Epithelial cell of esophagus (primary cell): ENCODE measurements around the gene CRYBA2.

Experiments used
- DNase-seq: peaks from one replicate; pipeline ENCODE4 v3.0.0; 2010; ENCODE audit warnings: low read depth
- H3K4me3 ChIP-seq: 2 replicates; pipeline ENCODE4 v1.5.1; 2011; ENCODE audit warnings: mild to moderate bottlenecking, low read length, control low read depth
- TF ChIP-seq, protein P1 (sequence below): IDR thresholded peaks from 2 replicates; pipeline ENCODE4 v1.5.1; 2011; ENCODE audit warnings: low read depth, mild to moderate bottlenecking, low read length, control low read depth, inconsistent platforms; ENCODE audit not compliant: insufficient read depth; ENCODE audit errors: missing control alignments

CRYBA2 gene

GRCh38 chr2:219023045-219023605 is 29.9 kb upstream of the CRYBA2 start:
- no peak for DNase-seq
- no peak overlapping the region for H3K4me3 ChIP-seq
- TF ChIP-seq, protein P1, sequence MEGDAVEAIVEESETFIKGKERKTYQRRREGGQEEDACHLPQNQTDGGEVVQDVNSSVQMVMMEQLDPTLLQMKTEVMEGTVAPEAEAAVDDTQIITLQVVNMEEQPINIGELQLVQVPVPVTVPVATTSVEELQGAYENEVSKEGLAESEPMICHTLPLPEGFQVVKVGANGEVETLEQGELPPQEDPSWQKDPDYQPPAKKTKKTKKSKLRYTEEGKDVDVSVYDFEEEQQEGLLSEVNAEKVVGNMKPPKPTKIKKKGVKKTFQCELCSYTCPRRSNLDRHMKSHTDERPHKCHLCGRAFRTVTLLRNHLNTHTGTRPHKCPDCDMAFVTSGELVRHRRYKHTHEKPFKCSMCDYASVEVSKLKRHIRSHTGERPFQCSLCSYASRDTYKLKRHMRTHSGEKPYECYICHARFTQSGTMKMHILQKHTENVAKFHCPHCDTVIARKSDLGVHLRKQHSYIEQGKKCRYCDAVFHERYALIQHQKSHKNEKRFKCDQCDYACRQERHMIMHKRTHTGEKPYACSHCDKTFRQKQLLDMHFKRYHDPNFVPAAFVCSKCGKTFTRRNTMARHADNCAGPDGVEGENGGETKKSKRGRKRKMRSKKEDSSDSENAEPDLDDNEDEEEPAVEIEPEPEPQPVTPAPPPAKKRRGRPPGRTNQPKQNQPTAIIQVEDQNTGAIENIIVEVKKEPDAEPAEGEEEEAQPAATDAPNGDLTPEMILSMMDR: no peak

- TF ChIP-seq, protein P1: no peak
- H3K4me3 ChIP-seq: no peak overlapping the region
- DNase-seq: no peak
These were observed 29.4 kb upstream of the CRYBA2 start for GRCh38 chr2:219022616-219023015.

DNA sequence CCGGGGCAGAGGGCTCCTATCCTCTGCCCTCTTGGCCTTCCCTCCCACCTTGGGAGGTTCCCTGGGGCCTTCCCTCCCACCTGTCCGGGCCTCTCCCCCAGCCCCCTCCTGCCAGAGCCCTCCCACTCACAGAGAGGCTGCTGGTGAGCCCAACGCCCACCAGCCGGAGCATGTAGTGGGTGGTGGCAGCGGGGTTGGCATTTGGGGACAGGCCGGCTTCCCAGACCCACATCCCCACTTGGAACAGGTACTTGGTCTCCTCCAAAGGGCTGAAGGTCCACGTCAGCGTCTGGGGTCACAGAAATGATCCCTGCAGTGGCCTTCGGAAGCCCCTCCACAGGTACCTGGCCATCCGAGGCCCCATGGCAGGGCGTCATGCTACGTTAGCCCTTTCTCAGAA is 28.8 kb upstream of the CRYBA2 start:
- no peak for DNase-seq
- TF ChIP-seq, protein P1: no peak
- no peak overlapping the region for H3K4me3 ChIP-seq

DNA sequence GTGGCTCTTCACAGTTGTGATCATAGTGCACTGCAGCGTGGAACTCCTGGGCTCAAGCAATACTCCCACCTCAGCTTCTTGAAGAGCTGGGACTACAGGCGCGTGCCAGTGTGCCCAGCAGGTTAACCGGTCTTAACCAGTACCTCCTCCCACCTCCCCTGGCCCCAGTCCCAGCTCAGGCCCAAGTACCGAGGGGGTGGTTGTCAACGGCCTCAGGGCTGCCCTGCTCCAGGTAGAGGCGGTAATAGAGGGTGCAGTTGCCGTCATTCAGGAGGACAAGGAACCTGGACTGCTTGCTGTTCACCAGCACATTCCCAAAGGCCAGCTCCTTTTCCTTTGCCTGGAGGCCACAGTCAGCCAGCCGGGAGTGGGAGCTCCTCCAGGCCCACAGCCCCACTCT is 28.4 kb upstream of the CRYBA2 start:
- TF ChIP-seq, protein P1: no peak
- H3K4me3 ChIP-seq: no peak overlapping the region
- DNase-seq: no peak

DNA sequence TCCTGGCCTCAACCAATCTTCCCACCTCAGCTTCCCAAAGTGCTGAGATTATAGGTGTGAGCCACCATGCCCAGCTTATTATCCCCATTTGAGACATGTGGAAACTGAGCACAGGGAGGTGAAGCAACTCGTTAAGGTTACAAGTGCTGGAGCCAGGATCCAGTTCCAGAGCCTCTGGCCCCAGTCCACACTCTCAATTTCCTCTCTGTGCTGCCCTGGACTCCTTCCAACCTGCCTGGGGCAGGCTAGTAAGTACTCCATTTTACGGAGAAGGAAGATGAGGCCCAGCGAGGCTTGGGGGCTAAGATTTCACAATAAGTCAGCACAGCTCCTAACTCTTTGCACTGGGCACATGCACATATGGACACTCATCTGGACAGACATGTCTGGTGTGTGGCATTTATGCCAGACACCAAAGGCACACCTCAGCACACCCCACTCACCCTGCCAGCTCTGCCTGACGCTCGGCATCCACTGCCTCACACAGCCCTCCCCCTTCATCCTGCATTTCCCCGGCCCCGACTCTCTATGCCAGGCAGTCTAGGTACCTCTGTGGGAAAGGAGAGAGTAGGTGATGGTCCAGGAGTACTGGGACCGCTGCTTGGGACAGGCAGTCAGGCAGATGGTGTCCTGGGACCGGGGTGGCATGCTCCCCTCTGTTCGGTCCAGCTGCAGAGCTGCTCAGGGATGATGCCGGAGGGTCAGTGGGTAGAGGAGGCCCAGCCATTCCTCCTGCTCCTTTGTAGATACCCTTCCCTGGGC is 27.6 kb upstream of the CRYBA2 start:
- TF ChIP-seq, protein P1: no peak
- DNase-seq: no peak
- H3K4me3 ChIP-seq: no peak overlapping the region

DNA sequence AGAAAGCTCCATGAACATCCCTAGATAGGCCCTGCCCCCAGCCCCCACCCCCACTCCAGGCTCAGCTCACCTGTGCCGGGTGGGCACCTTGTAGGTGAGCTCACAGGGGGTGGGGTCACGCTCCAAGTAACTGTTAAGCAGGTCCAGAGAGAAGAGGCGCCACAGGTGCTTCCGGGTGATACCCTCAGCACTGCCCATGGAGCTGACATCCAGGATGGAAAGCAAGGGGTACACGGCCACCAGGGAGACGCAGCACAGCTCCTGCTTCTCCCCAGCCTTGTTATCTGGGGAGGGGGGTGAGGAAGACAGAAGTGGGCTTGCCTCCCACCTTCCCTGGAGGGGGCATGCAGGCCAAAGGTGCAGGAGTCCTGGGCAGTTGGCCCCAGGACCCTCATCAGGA is 26.2 kb upstream of the CRYBA2 start:
- TF ChIP-seq, protein P1: no peak
- DNase-seq: no peak
- no peak overlapping the region for H3K4me3 ChIP-seq

DNA sequence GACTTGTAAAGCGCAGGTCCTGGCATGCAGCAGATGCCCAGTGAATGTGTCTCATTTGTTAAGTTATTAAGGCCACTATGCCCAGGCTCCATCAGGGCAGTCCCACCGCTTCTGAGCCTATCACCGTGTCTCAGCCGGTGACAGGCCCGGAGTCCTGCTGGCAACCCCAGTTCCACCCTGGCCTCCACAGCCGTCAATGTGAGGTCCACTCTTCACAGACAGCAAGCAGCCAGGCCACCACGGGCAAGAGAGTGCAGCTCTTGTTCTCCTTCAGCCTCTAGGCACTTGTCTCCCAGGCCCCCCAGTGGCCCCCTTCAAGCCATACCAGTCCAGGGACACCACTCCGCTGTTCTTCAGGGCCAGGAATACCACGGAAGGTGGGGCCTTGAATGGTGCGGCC is 25.5 kb upstream of the CRYBA2 start:
- TF ChIP-seq, protein P1: no peak
- DNase-seq: no peak
- no peak overlapping the region for H3K4me3 ChIP-seq
